ENCODE results near the gene PTPN13.

Gene PTPN13

DNA sequence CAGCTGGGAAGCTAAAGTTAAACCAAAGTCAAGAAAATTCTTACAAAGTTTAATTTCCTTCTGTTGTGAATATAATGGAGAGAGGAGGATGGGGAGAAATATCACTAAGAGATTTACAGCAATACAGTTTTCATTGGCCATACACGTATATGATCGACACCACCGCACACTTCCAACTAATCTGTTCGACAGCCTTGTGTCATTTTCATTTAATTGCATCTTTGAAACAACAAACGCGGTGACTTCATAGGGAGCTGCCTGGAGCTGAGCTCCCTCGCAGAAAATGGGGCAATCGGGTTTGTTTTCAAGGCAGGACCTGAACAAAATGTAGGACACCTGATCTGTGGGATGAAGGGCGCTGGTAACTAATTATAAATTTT, 1.3 kb downstream of the PTPN13 start:
- peak overlapping the region; percentile 80 for H3K27ac ChIP-seq

DNA sequence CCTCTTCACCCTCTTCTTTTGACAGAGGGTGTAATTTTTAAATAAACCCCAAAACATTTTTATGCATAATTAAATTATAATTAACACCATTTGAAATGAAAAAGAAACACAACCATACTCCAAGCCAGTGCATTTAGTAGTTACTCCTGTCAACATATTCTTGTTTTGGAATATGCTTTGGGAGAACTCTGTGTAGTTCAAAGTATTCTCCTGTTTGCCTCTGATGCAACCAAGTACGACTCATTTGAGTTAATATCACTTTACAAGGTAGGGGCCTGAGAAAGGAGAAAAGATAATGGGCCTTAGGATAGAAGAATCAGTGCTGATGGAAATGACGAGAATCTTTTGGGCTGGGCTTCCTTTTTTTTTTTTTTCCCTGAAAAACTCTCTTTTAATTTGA, 2.7 kb downstream of the PTPN13 start:
- no peak for TF ChIP-seq CTCF (IDR thresholded peaks at IDR 0.05; ENCODE audit: low read depth, low read length, missing control alignments)
- in situ Hi-C loops (cut with HindIII; ENCODE audit: low pct_ligation_motif_present, low sequenced_read_pairs), result no loop called here
- DNase-seq, result no peak
- Histone ChIP-seq H3K27me3 (replicated peaks) (no peaks in the 10 kb centered on the region), H3K27ac (no peak overlapping the region), H3K36me3 (replicated peaks) (no peaks in the 10 kb centered on the region), H3K4me3 (ENCODE audit: low read depth, low read length) (no peak overlapping the region)

More for the DNA sequence above, 1.3 kb downstream of the PTPN13 start:
- H3K27me3 ChIP-seq (replicated peaks), result no peaks in the 10 kb centered on the region
- peak overlapping the region; percentile 80 for H3K4me3 ChIP-seq (ENCODE audit: low read depth, low read length)
- DNase-seq, result peak; percentile 33
- in situ Hi-C loops (cut with HindIII; ENCODE audit: low pct_ligation_motif_present, low sequenced_read_pairs), result no loop called here
- no peaks in the 10 kb centered on the region for H3K36me3 ChIP-seq (replicated peaks)
- TF ChIP-seq CTCF (IDR thresholded peaks at IDR 0.05; ENCODE audit: low read depth, low read length, missing control alignments), result no peak

DNA sequence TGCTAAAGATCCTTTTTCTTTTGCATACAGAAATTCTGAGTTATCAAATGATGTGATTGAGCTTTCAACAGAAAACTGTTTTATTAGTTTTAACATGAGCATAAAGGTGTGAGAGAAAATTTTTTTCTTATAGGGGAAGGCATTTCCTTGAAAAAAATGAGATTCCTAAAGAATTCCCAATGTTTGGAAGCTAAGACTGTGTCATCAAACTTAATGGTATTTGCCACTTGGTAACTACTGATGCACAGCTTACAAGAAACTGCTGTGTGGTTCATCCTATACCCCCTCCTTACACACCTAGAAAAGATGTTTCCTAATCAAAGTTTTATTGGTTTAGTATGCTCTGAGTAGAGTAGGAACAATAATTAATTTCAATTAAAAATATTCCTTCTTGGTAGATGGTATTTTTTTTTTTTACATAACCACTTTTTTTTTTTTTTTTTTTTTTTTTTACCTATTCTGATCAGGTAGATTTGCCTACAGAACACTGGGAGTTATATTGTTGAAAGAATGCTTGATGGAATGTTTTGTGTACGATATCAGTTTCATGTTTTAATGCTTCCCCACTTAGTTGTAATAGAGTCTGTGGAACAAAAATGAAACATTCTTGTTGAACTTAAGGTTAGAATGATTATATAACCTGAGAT, 6.0 kb downstream of the PTPN13 start:
- H3K4me3 ChIP-seq (ENCODE audit: low read depth, low read length), result no peak overlapping the region
- no peak overlapping the region for H3K27ac ChIP-seq
- H3K27me3 ChIP-seq (replicated peaks), result no peaks in the 10 kb centered on the region
- in situ Hi-C loops (cut with HindIII; ENCODE audit: low pct_ligation_motif_present, low sequenced_read_pairs), result no loop called here
- TF ChIP-seq CTCF (IDR thresholded peaks at IDR 0.05; ENCODE audit: low read depth, low read length, missing control alignments), result no peak
- no peaks in the 10 kb centered on the region for H3K36me3 ChIP-seq (replicated peaks)
- DNase-seq, result no peak

GRCh38 chr4:86603311-86603885, 9.3 kb downstream of the PTPN13 start:
- no peaks in the 10 kb centered on the region for H3K27me3 ChIP-seq (replicated peaks)
- H3K4me3 ChIP-seq (ENCODE audit: low read depth, low read length), result no peak overlapping the region
- no peak for DNase-seq

GRCh38 chr4:86606809-86607208, 12.7 kb downstream of the PTPN13 start:
- in situ Hi-C loops (cut with HindIII; ENCODE audit: low pct_ligation_motif_present, low sequenced_read_pairs), result no loop called here
- H3K36me3 ChIP-seq (replicated peaks), result no peaks in the 10 kb centered on the region

More at GRCh38 chr4:86603311-86603885, 9.3 kb downstream of the PTPN13 start:
- H3K27ac ChIP-seq, result no peak overlapping the region
- TF ChIP-seq CTCF (IDR thresholded peaks at IDR 0.05; ENCODE audit: low read depth, low read length, missing control alignments), result no peak
- in situ Hi-C loops (cut with HindIII; ENCODE audit: low pct_ligation_motif_present, low sequenced_read_pairs), result no loop called here
- H3K36me3 ChIP-seq (replicated peaks), result no peaks in the 10 kb centered on the region

More at GRCh38 chr4:86606809-86607208, 12.7 kb downstream of the PTPN13 start:
- H3K4me3 ChIP-seq (ENCODE audit: low read depth, low read length), result no peak overlapping the region
- no peaks in the 10 kb centered on the region for H3K27me3 ChIP-seq (replicated peaks)
- no peak for DNase-seq
- no peak for TF ChIP-seq CTCF (IDR thresholded peaks at IDR 0.05; ENCODE audit: low read depth, low read length, missing control alignments)
- no peak overlapping the region for H3K27ac ChIP-seq
